Cardiac fibroblast (primary cell): Measurements from ENCODE around the gene SPTBN4.
A peak's percentile ranks its signal among the peaks of the same experiment; 100 is the strongest.

ENCODE experiments used
- DNase-seq, 2 donors: peaks; one replicate each; pipeline versions ENCODE4 v3.0.0 to v3.0.0-alpha.2; 2010; ENCODE audit warnings: low read depth in 2 of 2
- H3K4me3 ChIP-seq, 2 donors: replicated peaks in 1 of 2; 1 replicate in 1 of 2; 2 replicates in 1 of 2; pipeline ENCODE4 v1.5.1; 2011; ENCODE audit warnings: low read depth in 2 of 2, low read length in 2 of 2, mild to moderate bottlenecking in 2 of 2, moderate library complexity in 1 of 2
- TF ChIP-seq, protein P1 (sequence below): IDR thresholded peaks from one replicate; pipeline ENCODE4 v1.5.1; 2011; ENCODE audit warnings: low read depth, mild to moderate bottlenecking, low read length, inconsistent platforms

The SPTBN4 gene

DNA sequence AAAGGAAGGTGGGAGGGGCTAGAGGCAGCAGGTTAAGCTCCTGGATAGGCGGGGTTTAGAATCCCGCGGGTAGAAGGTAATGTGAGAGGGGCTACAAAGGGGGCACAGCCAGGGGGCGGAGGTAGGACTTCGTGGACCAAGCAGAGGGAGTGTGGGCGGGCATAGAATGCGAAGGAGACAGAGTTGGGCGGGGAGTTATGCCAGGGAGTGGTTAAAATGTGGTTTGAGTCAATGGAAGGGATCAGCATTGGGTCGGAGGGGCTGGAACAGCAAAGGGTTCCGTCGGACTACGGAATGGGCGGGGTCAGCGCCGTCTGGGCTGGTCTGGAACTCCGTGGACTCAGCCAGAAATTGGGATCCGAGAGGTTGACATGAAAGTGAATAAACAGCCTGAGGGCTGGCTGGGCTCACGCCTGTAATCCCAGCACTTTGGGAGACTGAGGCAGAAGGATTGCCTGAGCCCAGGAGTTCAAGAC, 137.4 kb downstream of the SPTBN4 start:
- no peak for DNase-seq
- TF ChIP-seq, protein P1, sequence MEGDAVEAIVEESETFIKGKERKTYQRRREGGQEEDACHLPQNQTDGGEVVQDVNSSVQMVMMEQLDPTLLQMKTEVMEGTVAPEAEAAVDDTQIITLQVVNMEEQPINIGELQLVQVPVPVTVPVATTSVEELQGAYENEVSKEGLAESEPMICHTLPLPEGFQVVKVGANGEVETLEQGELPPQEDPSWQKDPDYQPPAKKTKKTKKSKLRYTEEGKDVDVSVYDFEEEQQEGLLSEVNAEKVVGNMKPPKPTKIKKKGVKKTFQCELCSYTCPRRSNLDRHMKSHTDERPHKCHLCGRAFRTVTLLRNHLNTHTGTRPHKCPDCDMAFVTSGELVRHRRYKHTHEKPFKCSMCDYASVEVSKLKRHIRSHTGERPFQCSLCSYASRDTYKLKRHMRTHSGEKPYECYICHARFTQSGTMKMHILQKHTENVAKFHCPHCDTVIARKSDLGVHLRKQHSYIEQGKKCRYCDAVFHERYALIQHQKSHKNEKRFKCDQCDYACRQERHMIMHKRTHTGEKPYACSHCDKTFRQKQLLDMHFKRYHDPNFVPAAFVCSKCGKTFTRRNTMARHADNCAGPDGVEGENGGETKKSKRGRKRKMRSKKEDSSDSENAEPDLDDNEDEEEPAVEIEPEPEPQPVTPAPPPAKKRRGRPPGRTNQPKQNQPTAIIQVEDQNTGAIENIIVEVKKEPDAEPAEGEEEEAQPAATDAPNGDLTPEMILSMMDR, result no peak

DNA sequence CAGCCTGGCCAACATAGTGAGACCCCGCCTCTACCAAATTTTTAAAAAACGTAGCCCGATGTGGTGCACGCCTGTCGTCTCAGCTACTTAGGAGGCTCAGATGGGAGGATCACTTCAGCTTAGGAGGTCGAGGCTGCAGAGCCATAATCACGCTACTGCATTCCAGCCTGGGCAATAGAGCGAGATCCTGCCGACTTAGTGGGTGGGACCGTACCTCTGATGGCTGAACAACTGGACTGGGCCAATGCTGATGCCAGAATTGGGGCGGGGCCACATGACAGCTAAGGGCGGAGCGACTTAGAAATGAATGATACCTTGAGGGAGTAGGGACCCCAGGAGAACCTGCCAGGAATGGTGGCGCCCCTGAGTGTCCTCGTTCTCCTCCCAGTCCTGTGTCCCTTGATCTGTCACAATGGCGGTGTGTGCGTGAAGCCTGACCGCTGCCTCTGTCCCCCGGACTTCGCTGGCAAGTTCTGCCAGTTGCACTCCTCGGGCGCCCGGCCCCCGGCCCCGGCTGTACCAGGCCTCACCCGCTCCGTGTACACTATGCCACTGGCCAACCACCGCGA, 137.9 kb downstream of the SPTBN4 start:
- TF ChIP-seq, protein P1, result no peak
- H3K4me3 ChIP-seq, result peak overlapping the region; percentile 34
- no peak for DNase-seq

More for the DNA sequence above, 137.4 kb downstream of the SPTBN4 start:
- peak overlapping the region; percentile 28 to 55 for H3K4me3 ChIP-seq

DNA sequence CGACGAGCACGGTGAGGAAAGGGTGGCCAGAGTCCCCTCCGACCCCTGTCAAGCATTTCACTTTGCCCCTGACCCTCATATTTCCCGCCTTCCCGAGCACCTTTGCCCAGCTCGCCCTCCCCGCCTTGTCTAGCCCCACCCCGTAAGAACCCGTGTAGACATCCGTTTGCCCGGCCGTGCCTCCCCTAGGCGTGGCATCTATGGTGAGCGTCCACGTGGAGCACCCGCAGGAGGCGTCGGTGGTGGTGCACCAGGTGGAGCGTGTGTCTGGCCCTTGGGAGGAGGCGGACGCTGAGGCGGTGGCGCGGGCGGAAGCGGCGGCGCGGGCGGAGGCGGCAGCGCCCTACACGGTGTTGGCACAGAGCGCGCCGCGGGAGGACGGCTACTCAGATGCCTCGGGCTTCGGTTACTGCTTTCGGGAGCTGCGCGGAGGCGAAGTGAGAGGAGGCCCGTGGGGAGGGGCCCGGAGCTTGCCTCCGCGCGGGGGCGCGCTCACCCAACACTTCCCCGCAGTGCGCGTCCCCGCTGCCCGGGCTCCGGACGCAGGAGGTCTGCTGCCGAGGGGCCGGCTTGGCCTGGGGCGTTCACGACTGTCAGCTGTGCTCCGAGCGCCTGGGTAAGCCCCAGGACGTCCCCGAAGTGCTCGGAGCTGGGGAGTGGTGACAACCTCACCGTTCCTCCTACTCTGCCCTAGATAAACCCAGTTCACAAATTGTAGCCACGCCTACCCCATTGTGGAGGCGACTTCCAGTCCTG, 138.6 kb downstream of the SPTBN4 start:
- peak overlapping the region; percentile 34 for H3K4me3 ChIP-seq
- DNase-seq, result peak; percentile 48 to 67
- TF ChIP-seq, protein P1, result no peak

DNA sequence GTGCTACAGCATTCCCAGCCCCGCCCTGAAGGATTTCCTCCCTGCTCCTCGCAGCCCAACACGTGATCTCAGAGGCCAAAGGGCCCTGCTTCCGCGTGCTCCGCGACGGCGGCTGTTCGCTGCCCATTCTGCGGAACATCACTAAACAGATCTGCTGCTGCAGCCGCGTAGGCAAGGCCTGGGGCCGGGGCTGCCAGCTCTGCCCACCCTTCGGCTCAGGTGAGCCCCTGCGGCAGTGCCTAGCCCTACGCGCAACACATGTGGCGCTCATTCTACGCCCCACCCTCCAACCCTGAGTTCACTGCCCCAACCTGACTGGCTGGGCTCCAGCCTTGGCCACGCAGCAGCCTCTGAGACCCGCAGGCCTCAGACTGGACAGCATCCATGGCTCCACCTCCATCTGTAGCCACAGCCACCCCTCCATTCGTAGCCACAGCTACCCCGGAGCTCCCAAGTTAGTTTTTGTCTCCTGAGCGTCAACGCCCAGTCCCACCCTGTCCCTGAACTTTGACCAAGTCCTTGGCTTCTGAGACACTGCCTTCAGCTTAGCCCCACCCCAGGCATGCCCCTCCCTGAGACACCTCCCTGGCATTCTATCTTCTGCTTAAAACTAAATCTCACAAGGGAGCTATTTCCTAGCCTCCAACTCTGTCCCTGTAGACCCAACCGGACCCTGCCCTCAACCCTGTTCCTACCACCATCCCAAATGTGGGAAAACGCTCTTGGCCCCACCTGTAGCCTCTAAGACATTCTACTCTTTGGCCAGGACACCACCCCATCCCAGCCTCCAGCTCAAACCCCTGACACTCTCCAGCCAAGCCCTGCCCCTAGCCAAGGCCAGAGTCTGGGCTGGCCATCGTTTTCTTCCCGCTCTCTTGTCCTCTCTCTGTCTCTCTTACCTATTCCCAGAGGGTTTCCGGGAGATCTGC, 140.8 kb downstream of the SPTBN4 start:
- DNase-seq, result no peak
- TF ChIP-seq, protein P1, result no peak
- no peak overlapping the region for H3K4me3 ChIP-seq

DNA sequence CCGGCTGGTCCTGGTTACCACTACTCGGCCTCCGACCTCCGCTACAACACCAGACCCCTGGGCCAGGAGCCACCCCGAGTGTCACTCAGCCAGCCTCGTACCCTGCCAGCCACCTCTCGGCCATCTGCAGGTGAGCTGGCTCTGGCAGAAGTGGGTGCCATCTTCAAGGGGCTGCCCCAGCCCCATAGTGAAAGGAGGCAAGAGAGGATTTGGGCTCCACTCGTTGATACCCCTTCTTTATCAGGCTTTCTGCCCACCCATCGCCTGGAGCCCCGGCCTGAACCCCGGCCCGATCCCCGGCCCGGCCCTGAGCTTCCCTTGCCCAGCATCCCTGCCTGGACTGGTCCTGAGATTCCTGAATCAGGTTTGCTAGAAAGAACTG, 141.4 kb downstream of the SPTBN4 start:
- no peak for DNase-seq
- TF ChIP-seq, protein P1, result no peak
- H3K4me3 ChIP-seq, result no peak overlapping the region

DNA sequence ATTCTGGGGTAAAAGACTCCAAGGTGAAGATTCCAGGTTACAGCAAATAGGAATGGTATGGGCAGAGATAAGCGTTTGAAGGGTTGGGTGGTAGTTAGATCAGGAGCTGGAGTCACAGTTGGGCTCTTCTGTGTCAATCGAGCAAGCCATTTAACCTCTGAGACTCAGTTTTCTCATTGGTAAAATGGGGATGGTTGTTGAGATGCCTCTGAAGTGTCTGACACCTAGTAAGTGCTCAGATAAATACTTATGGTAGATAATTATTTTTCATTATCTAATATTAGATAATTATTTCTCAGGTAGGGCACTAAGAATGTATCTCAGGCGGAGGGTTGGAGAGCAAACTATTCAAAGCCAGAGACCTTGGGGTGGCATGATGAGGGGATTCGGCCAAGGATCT, 142.2 kb downstream of the SPTBN4 start:
- no peak for DNase-seq
- no peak overlapping the region for H3K4me3 ChIP-seq
- TF ChIP-seq, protein P1, result no peak
